NCI-H128 (cell line): ENCODE measurements around the gene PARP15.
"Not testable (repeated sequence)": the region's sequence is repeated elsewhere in the genome, so short reads cannot be mapped to it uniquely, and the experiment has no call there.

Experiments
- DNase-seq: peaks from one replicate; lab custom pipeline; 2025; ENCODE audit not compliant: unreplicated experiment; lab: John Stamatoyannopoulos, UW

PARP15 gene

GRCh38 chr3:122662505-122662904, 85.1 kb downstream of the PARP15 start:
- DNase-seq, result no peak

GRCh38 chr3:122665226-122665786, 87.9 kb downstream of the PARP15 start:
- DNase-seq, result no peak

- DNase-seq, result no peak
Measured at GRCh38 chr3:122665881-122666280, 88.4 kb downstream of the PARP15 start.

- no peak for DNase-seq
Measured at GRCh38 chr3:122668930-122669730, 91.7 kb downstream of the PARP15 start.

- no peak for DNase-seq
Measured at GRCh38 chr3:122671553-122671952, 94.1 kb downstream of the PARP15 start.

- no peak for DNase-seq
Measured at GRCh38 chr3:122674339-122674738, 96.9 kb downstream of the PARP15 start.

GRCh38 chr3:122676759-122677158, 99.3 kb downstream of the PARP15 start:
- no peak for DNase-seq

GRCh38 chr3:122677216-122677615, 99.8 kb downstream of the PARP15 start:
- no peak for DNase-seq

- no peak for DNase-seq
Measured at GRCh38 chr3:122678506-122678905, 101.1 kb downstream of the PARP15 start.

- peak; percentile 42 for DNase-seq
Measured at GRCh38 chr3:122679085-122679881, 101.8 kb downstream of the PARP15 start.

GRCh38 chr3:122679882-122680474, 102.5 kb downstream of the PARP15 start:
- no peak for DNase-seq

GRCh38 chr3:122680475-122681283, 103.2 kb downstream of the PARP15 start, which contains the start of gene PARP14:
TSS of gene PARP14 (plus strand) at chr3:122680839. CDS start at chr3:122680884, 45 bp downstream.
- no peak for DNase-seq

- DNase-seq, result no peak
Measured at GRCh38 chr3:122681284-122681973, 104.0 kb downstream of the PARP15 start.

GRCh38 chr3:122681974-122682409, 104.5 kb downstream of the PARP15 start:
- no peak for DNase-seq

GRCh38 chr3:122682778-122683411, 105.4 kb downstream of the PARP15 start:
- DNase-seq, result not testable (repeated sequence)

GRCh38 chr3:122687298-122687697, 109.8 kb downstream of the PARP15 start:
- DNase-seq, result no peak
